NCI-H1694 treated with DMSO at 0.1 percent for 48 hours (cell line): ENCODE measurements around the gene ALDH9A1.

Experiments used
- DNase-seq: peaks from one replicate; lab custom pipeline; 2025; lab: John Stamatoyannopoulos, UW

Gene ALDH9A1

DNA sequence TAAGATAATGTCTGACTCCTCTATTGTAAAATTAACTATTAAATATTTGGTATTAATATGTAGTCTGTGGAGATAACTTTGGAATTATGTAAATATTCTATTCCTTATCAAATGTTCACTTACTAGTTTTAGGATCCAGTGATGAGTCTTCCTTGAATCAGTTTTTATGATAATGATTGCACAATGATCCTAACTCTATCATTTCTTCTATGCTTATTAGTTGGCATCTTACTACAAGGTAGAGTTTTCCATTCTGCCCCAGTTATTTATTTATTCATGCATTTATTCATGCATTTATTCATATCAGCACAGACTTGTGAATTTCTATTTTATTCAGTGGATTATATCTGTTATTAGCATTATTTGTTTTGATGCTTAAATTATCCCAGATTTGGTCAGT lies 74.7 kb downstream of the ALDH9A1 start:
- DNase-seq = no peak

DNA sequence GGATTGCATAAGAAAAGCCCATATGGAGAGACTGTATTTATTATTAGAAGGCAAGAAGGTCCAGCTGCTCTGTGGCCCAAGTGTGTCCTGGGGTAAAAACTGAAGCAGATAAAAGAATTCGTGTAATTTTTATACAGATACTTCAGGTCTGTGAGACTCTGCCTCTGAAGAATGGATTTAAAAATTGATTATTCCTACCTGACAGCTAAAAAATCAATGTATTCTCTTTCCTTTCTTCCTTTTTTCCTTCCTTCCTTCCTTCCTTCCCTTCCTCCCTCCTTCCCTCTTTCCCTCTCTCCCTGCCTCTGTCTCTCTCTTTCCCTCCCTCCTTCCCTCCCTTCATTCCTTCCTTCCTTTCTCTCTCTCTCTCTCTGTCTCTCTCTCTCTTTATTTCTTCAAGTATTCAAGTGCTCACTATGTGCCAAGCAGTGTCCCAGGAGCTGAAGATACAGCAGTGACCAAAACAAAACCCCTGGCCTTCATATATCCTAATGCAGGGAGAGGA lies 78.7 kb downstream of the ALDH9A1 start:
- DNase-seq = no peak

GRCh38 chr1:165616987-165617546 lies 81.3 kb downstream of the ALDH9A1 start:
- DNase-seq = no peak

DNA sequence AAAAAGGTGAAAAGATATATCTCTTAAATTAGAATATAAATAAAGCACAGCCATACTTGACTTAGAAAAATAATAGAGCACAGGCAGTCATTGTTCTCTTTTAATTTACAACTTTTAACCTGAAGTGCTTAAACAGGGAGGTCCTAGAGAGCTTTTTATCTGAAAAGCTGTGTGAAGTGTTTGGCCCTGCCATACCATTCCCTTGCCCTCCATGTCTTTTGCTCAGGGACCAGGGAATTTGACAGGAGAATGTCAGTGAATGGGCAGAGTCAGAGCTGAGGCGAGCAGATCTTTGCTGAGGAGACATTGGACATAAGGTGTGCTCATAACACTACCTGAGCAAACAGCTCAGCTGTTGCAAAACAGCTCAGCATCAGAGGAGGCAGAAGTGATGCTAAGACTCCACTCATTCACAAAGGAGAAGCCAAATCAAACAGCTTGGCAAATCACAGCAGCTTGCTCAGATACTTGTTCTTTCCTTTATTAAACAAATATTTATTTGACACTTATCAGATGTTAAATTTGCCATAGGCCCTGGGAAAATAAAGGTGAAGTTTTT lies 82.2 kb downstream of the ALDH9A1 start:
- no peak for DNase-seq
